GM12801 (cell line): ENCODE data around the gene TMEM35A.

Source experiments
- CTCF ChIP-seq: IDR thresholded peaks from one replicate; pipeline ENCODE4 v1.5.1; 2011; ENCODE audit warnings: control low read depth; ENCODE audit not compliant: insufficient read length; ENCODE audit errors: extremely low read depth

TMEM35A gene

GRCh38 chrX:101108284-101108683 is 29.6 kb downstream of the TMEM35A start:
- no peak for TF ChIP-seq CTCF

GRCh38 chrX:101117701-101118100 is 39.0 kb downstream of the TMEM35A start:
- TF ChIP-seq CTCF, result no peak

GRCh38 chrX:101136235-101136634 is 57.6 kb downstream of the TMEM35A start:
- TF ChIP-seq CTCF, result no peak
